NCI-H1105 (cell line): Measurements from ENCODE around the gene SH3BP1.

Experiments
- DNase-seq: peaks from one replicate; lab custom pipeline; 2025; lab: John Stamatoyannopoulos, UW

The SH3BP1 gene

DNA sequence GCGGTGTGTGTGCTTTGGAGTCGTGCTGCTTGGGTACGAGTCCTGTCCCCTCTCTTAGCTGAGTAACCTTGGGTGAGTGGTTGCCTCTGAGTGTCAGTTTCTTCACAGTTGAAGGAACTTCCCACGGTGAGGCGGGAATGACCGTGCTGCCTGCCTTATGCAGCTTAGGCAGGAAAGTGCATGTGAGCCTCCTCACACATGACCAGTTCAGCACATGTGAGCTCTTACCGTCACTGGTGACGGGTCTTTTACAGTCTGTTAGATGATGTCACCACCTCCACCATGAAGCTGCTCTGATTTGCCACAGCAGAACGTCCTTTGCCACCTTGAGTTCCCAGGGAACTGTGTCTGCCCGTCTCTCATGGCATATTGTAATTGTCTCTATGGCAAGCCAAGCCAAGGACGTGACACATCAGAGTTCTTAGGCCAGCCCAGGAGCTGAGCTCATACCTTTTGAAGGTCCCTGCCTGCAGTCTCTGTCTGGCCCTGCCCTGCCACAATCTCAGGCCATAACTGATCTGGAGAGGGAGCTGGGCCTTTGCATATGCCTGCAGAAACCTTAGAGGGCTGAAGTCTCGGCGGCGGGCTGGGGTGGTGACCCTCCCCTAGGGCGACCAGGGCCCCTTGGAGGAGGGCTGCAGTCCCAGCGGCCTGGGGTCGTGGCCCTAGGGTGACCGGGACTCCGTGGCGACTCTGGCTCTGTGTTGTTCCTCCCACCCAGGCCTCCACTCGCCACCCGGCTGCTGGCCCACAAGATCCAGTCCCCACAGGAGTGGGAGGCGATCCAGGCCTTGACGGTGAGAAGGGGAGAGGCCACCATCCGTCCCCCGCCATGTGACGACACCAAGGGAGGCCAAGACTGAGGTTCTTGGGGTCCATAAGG lies 23.0 kb upstream of the SH3BP1 start:
- no peak for DNase-seq

DNA sequence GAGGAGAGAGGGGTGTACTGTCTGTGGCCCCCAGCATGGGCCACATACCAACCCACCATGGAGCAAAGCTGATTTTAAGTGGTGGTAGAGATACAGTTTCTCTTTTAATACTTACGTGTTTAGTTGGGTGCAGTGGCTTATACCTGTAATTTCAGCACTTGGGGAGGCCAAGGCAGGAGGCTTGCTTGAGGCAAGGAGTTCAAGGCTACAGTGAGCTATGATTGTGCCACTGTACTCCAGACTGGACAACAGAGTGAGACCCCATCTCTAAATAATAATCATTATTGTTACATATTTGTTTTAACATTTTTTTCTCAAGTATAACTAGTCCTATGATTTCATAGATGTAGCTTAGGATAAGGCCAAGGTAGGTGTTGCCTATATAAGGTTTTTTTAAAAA lies 22.0 kb upstream of the SH3BP1 start:
- DNase-seq: no peak

DNA sequence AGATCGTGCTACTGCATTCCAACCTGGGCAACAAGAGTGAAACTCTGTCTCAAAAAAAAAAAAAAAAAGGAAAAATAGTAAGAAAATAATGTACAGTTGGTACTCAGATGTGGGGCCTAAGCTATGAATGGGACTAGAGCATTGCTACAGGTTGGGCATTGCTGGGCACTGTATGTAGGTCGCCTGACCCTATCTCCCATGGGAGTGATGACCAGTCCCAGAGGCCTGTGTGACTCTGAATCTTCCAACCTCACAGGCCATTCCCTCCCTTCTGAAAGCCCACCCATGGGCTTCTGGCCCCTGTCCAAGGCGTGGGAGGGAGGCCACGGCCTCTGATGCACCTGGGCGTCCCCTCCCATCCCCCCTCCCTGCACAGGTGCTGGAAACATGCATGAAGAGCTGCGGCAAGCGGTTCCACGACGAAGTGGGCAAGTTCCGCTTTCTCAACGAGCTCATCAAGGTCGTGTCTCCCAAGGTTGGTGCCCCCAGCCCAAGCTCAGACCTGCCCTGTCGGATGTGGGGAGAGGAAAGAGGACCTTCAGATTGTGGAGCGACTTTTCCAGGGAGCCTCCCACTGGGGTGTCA lies 21.3 kb upstream of the SH3BP1 start:
- no peak for DNase-seq

DNA sequence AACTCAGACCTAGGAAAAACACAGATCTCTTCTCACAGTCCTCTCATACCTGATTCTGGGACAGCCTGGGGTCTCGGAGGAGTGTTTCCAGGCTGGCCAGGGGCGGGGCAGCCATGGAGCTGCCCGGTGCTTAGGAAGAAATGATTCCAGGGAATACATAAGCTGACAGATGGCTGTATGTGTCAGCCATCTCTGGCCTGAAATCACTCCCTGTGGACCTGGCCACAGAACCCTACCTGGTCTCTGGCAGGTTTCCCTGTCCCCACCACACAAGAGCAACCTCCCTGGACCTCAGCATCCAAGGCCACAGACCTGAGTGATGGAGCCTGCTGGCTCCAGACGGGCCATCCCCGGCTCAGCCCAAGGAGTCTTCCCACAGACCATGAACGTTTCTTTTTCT lies 20.8 kb upstream of the SH3BP1 start:
- no peak for DNase-seq

GRCh38 chr22:37619991-37620390 lies 19.5 kb upstream of the SH3BP1 start:
- no peak for DNase-seq

- no peak for DNase-seq
Measured at GRCh38 chr22:37621352-37621860, 18.1 kb upstream of the SH3BP1 start.

DNA sequence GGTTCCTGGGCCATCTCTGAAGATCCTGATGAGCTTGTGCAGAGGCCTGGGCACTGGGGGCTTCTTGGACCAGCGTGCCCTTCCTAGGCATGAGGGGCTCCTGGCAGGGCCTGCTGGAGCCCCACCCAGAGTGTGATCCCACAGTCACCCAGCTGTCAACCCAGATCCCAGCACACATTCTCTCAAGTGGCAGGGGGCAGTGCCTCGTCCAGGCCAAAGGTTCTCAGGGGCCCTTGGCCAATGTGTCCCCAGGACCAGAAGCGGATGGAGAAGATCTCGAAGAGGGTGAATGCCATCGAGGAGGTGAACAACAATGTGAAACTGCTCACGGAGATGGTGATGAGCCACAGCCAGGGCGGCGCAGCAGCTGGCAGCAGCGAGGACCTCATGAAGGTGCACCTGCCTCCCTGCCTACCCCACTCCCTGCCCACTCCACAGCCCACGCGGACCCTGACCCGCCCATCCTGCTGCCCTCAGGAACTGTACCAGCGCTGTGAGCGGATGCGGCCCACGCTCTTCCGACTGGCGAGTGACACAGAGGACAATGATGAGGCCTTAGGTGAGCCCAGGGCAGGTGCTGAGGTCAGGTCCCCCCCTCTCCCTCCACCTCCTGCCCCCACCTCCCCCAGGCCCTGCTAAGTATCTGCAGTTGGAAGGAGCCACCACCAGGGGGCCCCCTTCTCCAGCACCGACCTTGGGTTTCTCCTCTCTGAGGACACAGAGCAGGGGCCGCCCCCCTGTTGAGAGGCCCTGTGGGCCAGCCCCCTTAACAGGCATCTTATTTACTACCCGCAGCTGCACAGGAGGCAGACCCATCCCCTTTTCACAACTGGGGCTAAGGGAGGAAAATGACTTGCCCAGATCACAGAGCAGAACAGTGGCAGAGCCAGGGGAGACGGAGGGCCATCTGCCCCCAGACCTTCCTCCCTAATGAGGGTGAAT lies 16.1 kb upstream of the SH3BP1 start:
- peak; percentile 45 for DNase-seq

GRCh38 chr22:37624017-37624365 lies 15.5 kb upstream of the SH3BP1 start:
- DNase-seq: no peak

- DNase-seq: no peak
Measured at GRCh38 chr22:37624876-37625275, 14.6 kb upstream of the SH3BP1 start.

DNA sequence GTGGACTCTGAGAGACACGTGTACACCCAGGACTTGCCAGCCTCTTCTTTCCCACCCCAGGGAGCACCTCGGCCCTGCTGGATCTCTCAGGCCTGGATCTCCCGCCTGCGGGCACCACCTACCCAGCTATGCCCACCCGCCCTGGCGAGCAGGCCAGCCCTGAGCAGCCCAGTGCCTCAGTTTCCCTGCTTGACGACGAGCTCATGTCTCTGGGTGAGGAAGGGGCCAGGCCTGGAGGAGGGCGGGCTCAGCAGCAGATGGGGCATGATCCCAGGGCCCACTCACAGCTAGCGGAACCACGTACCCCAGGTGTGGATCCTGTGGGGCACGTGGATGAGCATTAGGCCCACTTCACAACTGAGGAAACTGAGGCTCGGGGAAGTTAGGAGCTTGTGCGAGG lies 13.7 kb upstream of the SH3BP1 start:
- no peak for DNase-seq

- DNase-seq: no peak
Measured at GRCh38 chr22:37626144-37626543, 13.3 kb upstream of the SH3BP1 start.

GRCh38 chr22:37626556-37627075 lies 12.9 kb upstream of the SH3BP1 start:
- no peak for DNase-seq

- no peak for DNase-seq
Measured at GRCh38 chr22:37627121-37627520, 12.3 kb upstream of the SH3BP1 start.

- no peak for DNase-seq
Measured at GRCh38 chr22:37627545-37627944, 11.9 kb upstream of the SH3BP1 start.

DNA sequence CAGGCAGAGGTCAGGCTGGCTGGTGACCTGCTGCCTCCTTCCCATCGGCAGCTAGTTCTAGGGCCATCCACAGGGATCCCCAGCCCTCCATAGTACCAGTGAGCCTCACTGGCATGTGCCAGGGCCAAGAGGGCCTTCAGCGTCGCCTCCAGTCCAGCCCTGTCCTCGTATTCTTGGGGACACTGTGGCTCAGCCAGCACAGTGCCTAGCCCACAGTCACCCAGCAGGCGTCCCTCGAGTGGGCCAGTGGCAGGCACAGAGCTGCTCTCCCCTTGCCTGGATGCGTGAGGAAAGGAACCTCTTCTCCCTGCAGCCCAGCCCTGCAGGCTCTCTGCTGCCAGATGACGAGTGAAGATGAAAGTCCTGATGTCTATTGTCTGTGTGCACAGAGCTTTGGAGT lies 10.6 kb upstream of the SH3BP1 start:
- DNase-seq: no peak

- DNase-seq: no peak
Measured at GRCh38 chr22:37629928-37630327, 9.5 kb upstream of the SH3BP1 start.

- no peak for DNase-seq
Measured at GRCh38 chr22:37630839-37631435, 8.5 kb upstream of the SH3BP1 start.

DNA sequence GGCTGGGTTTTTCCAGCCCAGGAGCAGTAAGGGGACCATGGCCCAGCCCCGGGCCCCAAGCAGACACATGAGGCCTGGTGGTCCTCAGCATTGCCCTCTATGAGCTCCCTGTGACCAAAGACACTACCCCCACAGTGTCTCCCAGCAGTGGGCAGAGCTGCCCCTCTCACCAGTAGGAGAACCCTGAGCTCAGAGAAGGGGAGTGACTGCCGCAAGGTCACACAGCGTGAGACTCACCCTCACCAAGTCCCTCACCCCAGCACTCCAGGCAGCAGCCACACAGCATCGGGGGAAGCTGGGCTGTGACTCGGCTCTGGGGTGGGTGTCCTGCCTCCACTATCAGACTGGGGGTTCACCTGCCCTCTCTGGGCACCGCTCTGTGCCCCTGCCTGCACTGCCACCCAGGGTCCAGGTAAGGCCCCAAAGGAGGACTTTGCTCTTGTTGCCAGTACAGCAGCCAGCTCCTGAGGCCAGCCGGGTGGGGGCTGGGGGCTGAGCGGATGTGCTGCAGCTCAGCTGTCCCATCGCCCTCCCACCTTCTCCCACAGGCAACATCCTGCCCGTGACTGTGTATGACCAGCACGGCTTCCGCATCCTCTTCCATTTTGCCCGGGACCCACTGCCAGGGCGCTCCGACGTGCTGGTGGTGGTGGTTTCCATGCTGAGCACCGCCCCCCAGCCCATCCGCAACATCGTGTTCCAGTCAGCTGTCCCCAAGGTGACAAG lies 7.9 kb upstream of the SH3BP1 start:
- DNase-seq: no peak

- no peak for DNase-seq
Measured at GRCh38 chr22:37632174-37633088, 7.0 kb upstream of the SH3BP1 start.

DNA sequence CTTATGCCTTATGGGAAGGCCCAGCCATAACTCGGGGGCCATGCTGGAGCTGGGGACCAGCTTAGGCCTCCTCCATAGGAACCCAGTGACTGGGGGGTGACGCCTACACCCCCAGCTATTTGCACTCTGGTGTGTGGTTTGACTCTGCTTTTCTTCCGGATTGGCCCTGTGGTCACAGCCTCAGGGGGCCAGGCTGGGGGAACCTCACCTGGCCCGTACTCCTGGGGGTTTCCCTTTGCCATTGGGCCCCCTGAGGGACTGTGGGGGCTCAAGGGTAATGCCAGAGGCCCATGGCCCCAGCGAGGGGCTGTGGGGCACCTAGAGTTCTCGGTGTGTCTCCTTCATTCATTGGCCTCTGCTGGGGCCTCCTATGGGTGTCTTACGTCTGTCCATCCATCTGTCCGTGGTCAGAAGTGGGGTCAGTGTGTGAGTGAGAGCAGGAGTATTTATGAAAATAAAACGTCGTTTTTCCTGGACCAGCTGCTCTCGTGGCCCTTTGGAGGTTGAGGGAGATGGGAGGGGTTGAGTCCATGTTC lies 6.3 kb upstream of the SH3BP1 start:
- DNase-seq: no peak
